HCT116 (cell line): Measurements from ENCODE around the gene CNTNAP2. TPM values are rescaled to one million over a fixed set of nuclear protein-coding genes. Genes with fewer than 3 reads are reported as not detected.

Experiments
- ATAC-seq: fragments of 200-7000 bp; cut with Tn5 transposase; 2 replicates; pipeline ENCODE4 v1.9.1; 2020; ENCODE audit warnings: mild to moderate bottlenecking, moderate library complexity
- BruUV-seq: library from RNA; stranded (reverse); fragments of 400-500 nt; replicated peaks from 2 replicates; lab custom pipeline; 2021; lab: Mats Ljungman, UMichigan
- CTCF ChIA-PET: fragments of 300-600 bp; sonication (Branson Sonifier 250); formaldehyde crosslinking; loops from one replicate; lab custom pipeline; 2021; ENCODE audit warnings: antibody characterized with exemption; lab: Charles Lee
- POLR2A ChIA-PET: fragments of 300-600, 350-600 bp; sonication (Branson Sonifier 250); formaldehyde crosslinking; loops from one replicate; lab custom pipeline; 2021; ENCODE audit warnings: antibody characterized with exemption; lab: Charles Lee
- RAD21 ChIA-PET, 2 experiments: fragments of 300-600 bp; sonication (Branson Sonifier 250); formaldehyde crosslinking; loops; one replicate each; lab custom pipeline; 2023; ENCODE audit warnings: low total read pairs in 2 of 2; ENCODE audit not compliant: uncharacterized antibody in 2 of 2, unreplicated experiment in 2 of 2, low non-redundant PET in 1 of 2; lab: Charles Lee
- DNase-seq: peaks from one replicate; pipeline ENCODE4 v3.0.0-alpha.2; 2010; ENCODE audit warnings: low read depth, low spot score
- H2AFZ ChIP-seq: fragments of 200-600 bp; shearing (Covaris generic), sonication (generic); 2 replicates; pipeline ENCODE4 v1.6.1; 2017; ENCODE audit warnings: low read depth, mixed run types, mixed read lengths, antibody characterized with exemption, low read length; ENCODE audit not compliant: poor library complexity, severe bottlenecking
- H3K27ac ChIP-seq: 2 replicates; pipeline ENCODE4 v1.5.1; 2012; ENCODE audit warnings: low read depth, low read length
- H3K27me3 ChIP-seq: fragments of 200-600 bp; sonication (generic); 2 replicates; pipeline ENCODE4 v1.6.1; 2016; ENCODE audit warnings: mixed run types, low read length, mixed read lengths; ENCODE audit not compliant: insufficient read depth
- H3K36me3 ChIP-seq, 2 experiments: fragments of 200-500 bp in 1 of 2; fragments of 200-600 bp in 1 of 2; sonication (Bioruptor generic) in 1 of 2; sonication (generic) in 1 of 2; 2 replicates each; pipeline versions ENCODE4 v1.5.1 to v1.6.1; 2014 to 2016; ENCODE audit warnings: low read length in 2 of 2, inconsistent platforms in 1 of 2, mixed read lengths in 1 of 2, mixed run types in 1 of 2; ENCODE audit not compliant: insufficient read depth in 2 of 2, control insufficient read depth in 1 of 2
- H3K4me1 ChIP-seq, 2 experiments: fragments of 200-600 bp in 1 of 2; sonication (generic) in 1 of 2; 2 replicates each; pipeline versions ENCODE4 v1.5.1 to v1.6.1; 2012 to 2017; ENCODE audit warnings: low read length in 2 of 2, inconsistent platforms in 1 of 2, mild to moderate bottlenecking in 1 of 2, mixed read lengths in 1 of 2, mixed run types in 1 of 2, moderate library complexity in 1 of 2; ENCODE audit not compliant: insufficient read depth in 2 of 2, control insufficient read depth in 1 of 2
- H3K4me2 ChIP-seq: fragments of 200-600 bp; sonication (generic); 2 replicates; pipeline ENCODE4 v1.6.1; 2017; ENCODE audit warnings: mixed run types, low read length, mixed read lengths
- H3K4me3 ChIP-seq, 2 experiments: fragments of 200-600 bp in 1 of 2; sonication (generic) in 1 of 2; replicated peaks in 1 of 2; 2 replicates each; pipeline ENCODE4 v1.5.1; 2011 to 2016; ENCODE audit warnings: low read length in 2 of 2, control low read depth in 1 of 2, low read depth in 1 of 2, mild to moderate bottlenecking in 1 of 2, mixed read lengths in 1 of 2, mixed run types in 1 of 2
- H3K79me2 ChIP-seq: fragments of 200-600 bp; sonication (generic); 2 replicates; pipeline ENCODE4 v1.6.1; 2017; ENCODE audit warnings: mild to moderate bottlenecking, mixed run types, low read length, moderate library complexity, mixed read lengths; ENCODE audit not compliant: insufficient read depth
- H3K9ac ChIP-seq: fragments of 200-600 bp; sonication (generic); 2 replicates; pipeline ENCODE4 v1.6.1; 2016; ENCODE audit warnings: low read length, mixed read lengths
- H3K9me2 ChIP-seq: fragments of 200-600 bp; sonication (generic), shearing (Covaris generic); 2 replicates; pipeline ENCODE4 v1.6.1; 2017; ENCODE audit warnings: mixed run types, mild to moderate bottlenecking, moderate library complexity; ENCODE audit not compliant: insufficient read depth
- H3K9me3 ChIP-seq, 2 experiments: fragments of 200-500 bp in 1 of 2; fragments of 200-600 bp in 1 of 2; sonication (Bioruptor generic) in 1 of 2; sonication (generic) in 1 of 2; 2 replicates each; pipeline ENCODE4 v1.6.1; 2014 to 2017; ENCODE audit warnings: low read length in 2 of 2, mixed read lengths in 2 of 2, inconsistent platforms in 1 of 2, low read depth in 1 of 2, mild to moderate bottlenecking in 1 of 2, mixed run types in 1 of 2, moderate library complexity in 1 of 2; ENCODE audit not compliant: control insufficient read depth in 1 of 2, insufficient read depth in 1 of 2
- H4K20me1 ChIP-seq: fragments of 200-600 bp; sonication (generic), shearing (Covaris generic); 2 replicates; pipeline ENCODE4 v1.6.1; 2017; ENCODE audit warnings: mixed run types, mild to moderate bottlenecking, moderate library complexity; ENCODE audit not compliant: insufficient read depth
- CEBPB ChIP-seq: IDR thresholded peaks from 2 replicates; pipeline ENCODE4 v1.6.1; 2012; ENCODE audit warnings: low read depth
- EGR1 ChIP-seq: IDR thresholded peaks from 2 replicates; pipeline ENCODE4 v1.6.1; 2012; ENCODE audit warnings: low read depth
- ELF1 ChIP-seq: IDR thresholded peaks from 2 replicates; pipeline ENCODE4 v1.6.1; 2012; ENCODE audit warnings: low read depth, borderline replicate concordance
- RAD21 ChIP-seq: IDR thresholded peaks from 2 replicates; pipeline ENCODE4 v1.6.1; 2012; ENCODE audit warnings: low read depth, mild to moderate bottlenecking
- SIN3A ChIP-seq: IDR thresholded peaks from 2 replicates; pipeline ENCODE4 v1.6.1; 2012; ENCODE audit warnings: low read depth
- SP1 ChIP-seq: IDR thresholded peaks from 2 replicates; pipeline ENCODE4 v1.6.1; 2012; ENCODE audit warnings: low read depth
- TCF7L2 ChIP-seq: IDR thresholded peaks from 2 replicates; pipeline ENCODE4 v1.7.0; 2011; ENCODE audit warnings: borderline replicate concordance, inconsistent platforms; ENCODE audit not compliant: insufficient read depth, insufficient read length; ENCODE audit errors: extremely low read depth
- ZFX ChIP-seq: fragments of 450-650 bp; IDR thresholded peaks from 2 replicates; pipeline ENCODE4 v1.6.1; 2017
- ZNF274 ChIP-seq: fragments of 200-500 bp; sonication (Bioruptor generic); IDR thresholded peaks from 2 replicates; pipeline ENCODE4 v1.6.1; 2014; ENCODE audit warnings: mild to moderate bottlenecking, low read depth, low read length, inconsistent platforms
- intact Hi-C: fragments of 100-400 bp; cut with micrococcal nuclease; formaldehyde crosslinking; loops from 2 replicates; pipeline ENCODE4 v1.10.0; 2022
- total RNA-seq: library from RNA; stranded (reverse); gene quantifications from one replicate; pipeline ENCODE4 v1.2.1, GENCODE V29; 2021; ENCODE audit not compliant: unreplicated experiment
- TF ChIP-seq, protein P1 (sequence below): IDR thresholded peaks from 2 replicates; pipeline ENCODE4 v1.6.1; 2012
- TF ChIP-seq, protein P2 (sequence below), 3 experiments: fragments of 200-600 bp in 1 of 3; sonication (generic) in 1 of 3; IDR thresholded peaks in 2 of 3; conservative IDR thresholded peaks in 1 of 3; 2 replicates each; pipeline ENCODE4 v1.5.1; 2012 to 2017; ENCODE audit warnings: low read depth in 2 of 3, low read length in 2 of 3, antibody characterized with exemption in 1 of 3, borderline replicate concordance in 1 of 3, control low read depth in 1 of 3, mild to moderate bottlenecking in 1 of 3, mixed read lengths in 1 of 3, mixed run types in 1 of 3, moderate library complexity in 1 of 3; ENCODE audit not compliant: insufficient read depth in 1 of 3

The CNTNAP2 gene
- total RNA-seq, 1 experiment from 2014 or later, result 0.37 TPM

DNA sequence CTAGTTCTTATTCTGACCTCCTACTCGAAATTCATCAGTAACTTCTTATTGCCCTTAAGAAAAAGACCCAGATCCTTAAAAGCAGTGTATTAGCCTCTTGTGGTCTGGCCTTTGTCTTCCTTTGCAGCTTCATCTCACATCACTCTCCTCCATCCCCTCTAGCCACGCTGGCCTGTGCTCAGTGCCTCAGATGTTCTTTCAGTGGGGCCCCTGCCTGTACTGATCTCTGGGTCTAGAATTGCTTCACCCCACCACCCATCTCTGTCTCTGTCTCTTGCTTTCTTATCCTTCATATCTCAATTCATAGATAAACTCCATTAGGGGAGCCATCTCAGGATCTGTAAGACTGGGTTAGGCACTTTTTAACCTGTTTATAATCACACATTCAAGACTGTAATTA lies 1295.5 kb downstream of the CNTNAP2 start:
- POLR2A ChIA-PET, result no interaction called here
- CTCF ChIA-PET, result no interaction called here

DNA sequence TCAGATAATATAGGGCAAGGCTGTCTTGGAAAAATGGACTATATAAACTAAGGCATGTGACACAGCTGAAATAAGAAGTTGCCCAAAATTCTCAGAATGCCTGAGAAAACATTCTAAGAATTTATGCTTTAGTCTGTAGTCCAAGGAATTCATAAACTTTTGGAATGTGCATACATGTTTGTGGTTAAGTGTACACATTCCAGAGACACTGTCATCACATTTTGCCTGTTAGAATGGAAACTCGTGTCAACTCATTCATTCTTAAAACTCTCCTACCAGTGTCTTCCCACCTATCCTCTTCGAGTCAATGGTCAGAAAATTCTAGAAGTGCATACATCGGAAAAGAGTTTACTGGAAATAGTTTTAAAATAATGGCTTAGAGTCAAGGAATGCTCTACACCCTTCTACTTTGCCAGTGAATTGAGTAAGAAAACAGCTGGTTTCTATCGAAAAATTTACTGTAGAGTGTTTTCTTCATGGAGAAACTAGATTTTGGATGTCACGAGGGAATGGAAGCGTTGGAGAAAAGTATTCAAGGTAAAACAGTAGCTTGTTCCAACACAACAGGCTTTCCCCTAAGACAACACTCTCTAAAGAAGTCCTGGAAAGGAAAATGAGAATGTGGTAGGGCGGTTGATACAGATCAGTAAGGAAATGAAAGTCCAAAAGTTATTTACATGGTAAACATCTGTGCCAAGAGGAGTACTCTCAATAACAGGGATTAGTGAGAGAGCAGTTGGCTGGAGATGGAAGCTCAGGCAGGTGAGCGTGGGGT lies 1296.4 kb downstream of the CNTNAP2 start:
- Histone ChIP-seq H3K27me3 (no peaks in the 10 kb centered on the region), H3K4me1 (no peaks in the 10 kb centered on the region), H3K27ac (no peak overlapping the region), H3K9ac (no peak overlapping the region), H4K20me1 (no peaks in the 10 kb centered on the region), H3K4me3 (no peak overlapping the region), H3K9me2 (no peaks in the 10 kb centered on the region), H2AFZ (no peak overlapping the region), H3K36me3 (no peaks in the 10 kb centered on the region), H3K79me2 (no peaks in the 10 kb centered on the region), H3K4me2 (no peak overlapping the region)
- RAD21 ChIA-PET, result no interaction called here
- BruUV-seq, result no TSS peak
- DNase-seq, result no peak
- POLR2A ChIA-PET, result no interaction called here
- TF ChIP-seq CEBPB (no peak), ZFX (no peak), ZNF274 (no peak), EGR1 (no peak), RAD21 (no peak), SIN3A (no peak), TCF7L2 (no peak)
- TF ChIP-seq, protein P1, sequence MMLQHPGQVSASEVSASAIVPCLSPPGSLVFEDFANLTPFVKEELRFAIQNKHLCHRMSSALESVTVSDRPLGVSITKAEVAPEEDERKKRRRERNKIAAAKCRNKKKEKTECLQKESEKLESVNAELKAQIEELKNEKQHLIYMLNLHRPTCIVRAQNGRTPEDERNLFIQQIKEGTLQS, result no peak
- TF ChIP-seq, protein P2, sequence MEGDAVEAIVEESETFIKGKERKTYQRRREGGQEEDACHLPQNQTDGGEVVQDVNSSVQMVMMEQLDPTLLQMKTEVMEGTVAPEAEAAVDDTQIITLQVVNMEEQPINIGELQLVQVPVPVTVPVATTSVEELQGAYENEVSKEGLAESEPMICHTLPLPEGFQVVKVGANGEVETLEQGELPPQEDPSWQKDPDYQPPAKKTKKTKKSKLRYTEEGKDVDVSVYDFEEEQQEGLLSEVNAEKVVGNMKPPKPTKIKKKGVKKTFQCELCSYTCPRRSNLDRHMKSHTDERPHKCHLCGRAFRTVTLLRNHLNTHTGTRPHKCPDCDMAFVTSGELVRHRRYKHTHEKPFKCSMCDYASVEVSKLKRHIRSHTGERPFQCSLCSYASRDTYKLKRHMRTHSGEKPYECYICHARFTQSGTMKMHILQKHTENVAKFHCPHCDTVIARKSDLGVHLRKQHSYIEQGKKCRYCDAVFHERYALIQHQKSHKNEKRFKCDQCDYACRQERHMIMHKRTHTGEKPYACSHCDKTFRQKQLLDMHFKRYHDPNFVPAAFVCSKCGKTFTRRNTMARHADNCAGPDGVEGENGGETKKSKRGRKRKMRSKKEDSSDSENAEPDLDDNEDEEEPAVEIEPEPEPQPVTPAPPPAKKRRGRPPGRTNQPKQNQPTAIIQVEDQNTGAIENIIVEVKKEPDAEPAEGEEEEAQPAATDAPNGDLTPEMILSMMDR (IDR thresholded peaks at IDR 0.05 in 2 of 3, conservative IDR thresholded peaks at IDR 0.05 in 1 of 3; ENCODE audit: borderline replicate concordance in 1 of 3, insufficient read depth in 1 of 3, low read depth in 2 of 3, low read length in 2 of 3), result no peak
- TF ChIP-seq, all 23 proteins: peak for 0
- intact Hi-C loops, result no loop called here
- no peak for ATAC-seq
- H3K9me3 ChIP-seq, result peaks cover 7 to 8% of the 10 kb centered on the region in 2 experiments; a peak in 2 of 4 replicates
- CTCF ChIA-PET, result no interaction called here

More for the DNA sequence above, 1295.5 kb downstream of the CNTNAP2 start:
- no peaks in the 10 kb centered on the region for H3K27me3 ChIP-seq
- H3K27ac ChIP-seq, result no peak overlapping the region
- no peak overlapping the region for H2AFZ ChIP-seq
- no peaks in the 10 kb centered on the region for H3K9me2 ChIP-seq
- RAD21 ChIA-PET, result no interaction called here
- H3K79me2 ChIP-seq, result no peaks in the 10 kb centered on the region
- TF ChIP-seq, protein P2 (IDR thresholded peaks at IDR 0.05 in 2 of 3, conservative IDR thresholded peaks at IDR 0.05 in 1 of 3; ENCODE audit: borderline replicate concordance in 1 of 3, insufficient read depth in 1 of 3, low read depth in 2 of 3, low read length in 2 of 3), result no peak
- TF ChIP-seq ELF1, result no peak
- TF ChIP-seq TCF7L2, result no peak
- TF ChIP-seq SP1, result no peak
- no peak for TF ChIP-seq ZFX
- ATAC-seq (no peak), DNase-seq (no peak)
- no peak overlapping the region for H3K9ac ChIP-seq
- H3K4me3 ChIP-seq, result no peak overlapping the region
- intact Hi-C loops, result no loop called here
- no peaks in the 10 kb centered on the region for H4K20me1 ChIP-seq
- no peaks in the 10 kb centered on the region for H3K36me3 ChIP-seq
- H3K4me2 ChIP-seq, result no peak overlapping the region
- BruUV-seq, result no TSS peak
- H3K9me3 ChIP-seq, result peaks cover 7 to 13% of the 10 kb centered on the region in 2 experiments; a peak in 2 of 4 replicates
- H3K4me1 ChIP-seq, result no peaks in the 10 kb centered on the region
